ENCODE data around the gene EEF2K.
"Not testable (repeated sequence)": the region's sequence is repeated elsewhere in the genome, so short reads cannot be mapped to it uniquely, and the experiment has no call there.

Gene EEF2K

DNA sequence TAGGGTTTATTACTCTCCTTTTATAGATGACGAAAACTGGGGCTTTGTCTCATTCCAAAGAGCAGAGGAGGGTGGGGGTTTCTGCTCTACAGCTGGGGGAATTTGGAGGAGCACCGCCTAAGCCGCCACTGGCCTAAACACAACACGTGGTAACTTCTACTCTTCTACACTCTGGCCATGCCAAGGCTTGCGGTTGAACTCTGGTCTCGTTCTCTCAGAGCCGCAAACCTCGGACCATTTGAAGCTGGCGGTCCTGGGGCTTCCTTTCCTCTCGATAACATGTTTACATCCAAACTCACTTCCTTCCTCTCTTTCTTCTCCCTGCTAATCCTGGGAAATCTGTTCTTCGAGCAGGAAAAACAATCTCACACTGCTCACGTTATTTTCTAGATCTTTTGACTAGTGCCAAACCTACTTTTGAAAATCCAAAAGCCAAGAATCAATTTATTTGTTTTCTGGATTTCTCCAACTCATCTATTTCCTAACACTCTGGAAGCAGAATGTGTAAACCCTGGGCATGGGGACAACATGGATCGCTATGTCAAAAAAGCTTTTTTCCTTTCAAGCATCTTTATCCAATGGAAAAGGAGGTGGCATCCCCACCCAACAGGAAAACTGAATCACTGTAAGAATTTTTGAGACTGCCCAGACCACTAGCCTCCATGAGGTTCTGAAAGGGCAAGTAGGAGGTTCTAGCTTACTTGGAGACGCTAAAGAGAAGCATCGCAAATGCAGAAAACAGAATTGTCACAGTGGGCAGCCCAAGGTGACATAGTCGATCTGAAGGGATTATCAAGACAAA is 13.6 kb upstream of the EEF2K start:
- H3K4me3 ChIP-seq (ENCODE audit: low read depth, low read length), result peak overlapping the region; percentile 52
- DNase-seq (ENCODE audit: low read depth), result peak; percentile 90
- TF ChIP-seq CTCF (IDR thresholded peaks at IDR 0.05; ENCODE audit: low read depth, low read length, missing control alignments), result no peak
- in situ Hi-C loops (cut with HindIII; ENCODE audit: low sequenced_read_pairs), result loop anchor here (25.0 kb wide), 1 partner anchor 105 kb away; the partner anchor contains the start of gene VWA3A

DNA sequence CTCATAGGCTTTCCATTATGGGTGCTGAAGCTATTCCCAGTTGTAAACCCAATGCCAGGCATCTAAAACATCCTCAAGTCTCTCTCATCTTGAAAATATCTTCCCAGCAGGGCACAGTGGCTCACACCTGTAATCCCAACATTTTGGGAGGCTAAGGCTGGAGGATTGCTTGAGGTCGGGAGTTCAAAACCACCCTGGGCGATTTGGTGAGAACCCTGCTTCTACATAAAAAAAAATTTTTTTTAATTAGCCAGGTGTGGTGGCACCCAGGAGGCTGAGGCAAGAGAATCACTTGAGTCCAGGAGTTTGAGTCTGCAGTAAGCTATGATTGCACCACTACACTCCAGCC is 13.0 kb upstream of the EEF2K start:
- no peak for TF ChIP-seq CTCF (IDR thresholded peaks at IDR 0.05; ENCODE audit: low read depth, low read length, missing control alignments)
- no peak overlapping the region for H3K4me3 ChIP-seq (ENCODE audit: low read depth, low read length)
- in situ Hi-C loops (cut with HindIII; ENCODE audit: low sequenced_read_pairs), result loop anchor here (25.0 kb wide), 1 partner anchor 106 kb away; the partner anchor contains the start of gene VWA3A
- DNase-seq (ENCODE audit: low read depth), result no peak

DNA sequence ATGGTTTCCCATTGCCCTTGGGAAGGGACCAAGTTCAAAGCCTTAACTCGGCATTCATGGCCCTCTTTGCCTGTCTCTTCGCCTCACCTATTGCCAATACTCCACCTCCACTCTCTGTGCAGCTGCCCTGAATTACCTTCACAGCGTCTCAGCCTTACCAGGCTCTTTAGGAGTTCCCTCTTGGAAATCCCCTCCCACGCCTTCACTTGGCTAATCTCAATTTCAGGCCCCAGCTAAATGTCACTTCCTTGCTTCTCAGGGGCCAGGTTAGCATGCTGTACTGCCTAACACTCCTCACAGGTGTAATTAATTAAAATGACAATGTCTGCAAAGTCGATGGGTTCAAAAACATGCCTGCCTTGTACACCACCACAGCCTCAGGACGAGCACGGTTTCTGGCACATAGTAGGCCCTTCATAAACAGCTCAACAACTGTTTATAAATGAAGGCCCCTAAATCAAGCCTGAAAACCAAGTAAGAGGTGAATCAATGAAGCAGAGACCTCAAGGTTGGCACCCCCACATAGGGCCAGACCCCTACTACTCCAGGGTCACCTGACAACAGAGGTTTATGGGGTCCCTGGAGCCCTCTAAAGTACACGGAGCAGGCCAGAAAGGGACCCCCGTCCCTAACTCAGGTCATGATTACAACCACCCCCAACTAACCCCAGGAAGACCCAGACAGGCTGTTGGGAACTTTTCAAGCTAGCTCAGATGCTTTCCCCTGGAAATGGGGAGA is 11.2 kb upstream of the EEF2K start:
- no peak for DNase-seq (ENCODE audit: low read depth)
- no peak overlapping the region for H3K4me3 ChIP-seq (ENCODE audit: low read depth, low read length)
- in situ Hi-C loops (cut with HindIII; ENCODE audit: low sequenced_read_pairs), result loop anchor here (5.0 to 25.0 kb wide), 2 partner anchors 87 to 108 kb away; partner anchors contain the start of gene VWA3A
- TF ChIP-seq CTCF (IDR thresholded peaks at IDR 0.05; ENCODE audit: low read depth, low read length, missing control alignments), result no peak

- in situ Hi-C loops (cut with HindIII; ENCODE audit: low sequenced_read_pairs), result loop anchor here (5.0 to 25.0 kb wide), 2 partner anchors 87 to 108 kb away; partner anchors contain the start of gene VWA3A
- H3K4me3 ChIP-seq (ENCODE audit: low read depth, low read length), result no peak overlapping the region
- DNase-seq (ENCODE audit: low read depth), result no peak
- no peak for TF ChIP-seq CTCF (IDR thresholded peaks at IDR 0.05; ENCODE audit: low read depth, low read length, missing control alignments)
Measured at GRCh38 chr16:22195445-22195694, 10.7 kb upstream of the EEF2K start.

GRCh38 chr16:22195695-22196558 is 10.2 kb upstream of the EEF2K start:
- peak; percentile 81 for DNase-seq (ENCODE audit: low read depth)
- peak overlapping the region; percentile 57 for H3K4me3 ChIP-seq (ENCODE audit: low read depth, low read length)
- peak; percentile 88 for TF ChIP-seq CTCF (IDR thresholded peaks at IDR 0.05; ENCODE audit: low read depth, low read length, missing control alignments)
- in situ Hi-C loops (cut with HindIII; ENCODE audit: low sequenced_read_pairs), result loop anchor here (5.0 to 25.0 kb wide), 2 partner anchors 86 to 109 kb away; partner anchors contain the start of gene VWA3A

- in situ Hi-C loops (cut with HindIII; ENCODE audit: low sequenced_read_pairs), result loop anchor here (5.0 to 25.0 kb wide), 2 partner anchors 86 to 109 kb away; partner anchors contain the start of gene VWA3A
- H3K4me3 ChIP-seq (ENCODE audit: low read depth, low read length); DNase-seq (ENCODE audit: low read depth): not testable (repeated sequence)
Measured at GRCh38 chr16:22196559-22197168, 9.4 kb upstream of the EEF2K start.

All from astrocyte of the cerebellum (primary cell).